H1 (cell line): ENCODE measurements around the gene CCDC197. TPM values are rescaled to one million over a fixed set of nuclear protein-coding genes. Genes with fewer than 3 reads are reported as not detected.

Source experiments
- PHF8 ChIP-seq: fragments of 200-600 bp; sonication (generic); conservative IDR thresholded peaks from 2 replicates; pipeline ENCODE4 v1.7.1; 2012; ENCODE audit warnings: low read depth, mild to moderate bottlenecking, inconsistent platforms, low read length, moderate library complexity
- polyA plus RNA-seq, 7 experiments: library from polyadenylated mRNA; depleted of rRNA in 3 of 7; stranded (reverse) in 5 of 7; unstranded in 2 of 7; fragments of >200 nt in 5 of 7; fragments of 200-250 nt in 2 of 7; gene quantifications; 1 replicate in 5 of 7; 2 replicates in 1 of 7; 4 replicates in 1 of 7; pipeline versions ENCODE4 v1.2.1 to v1.2.3, GENCODE V29; 2011 to 2013; ENCODE audit warnings: missing spikeins in 2 of 7, mixed read lengths in 2 of 7
- total RNA-seq: library from RNA; stranded (reverse); fragmentation: NEBNext Ultra II Directional; extraction: Animal tissue kit (Norgen Biotek cat#: 25700); gene quantifications from 2 replicates; pipeline ENCODE4 v1.2.1, GENCODE V29; 2021

Gene CCDC197
- total and polyA plus RNA-seq, 2 of the 8 experiments (the other 6 are each of a cell fraction or from before 2014, with no cell fraction given), result not detected

DNA sequence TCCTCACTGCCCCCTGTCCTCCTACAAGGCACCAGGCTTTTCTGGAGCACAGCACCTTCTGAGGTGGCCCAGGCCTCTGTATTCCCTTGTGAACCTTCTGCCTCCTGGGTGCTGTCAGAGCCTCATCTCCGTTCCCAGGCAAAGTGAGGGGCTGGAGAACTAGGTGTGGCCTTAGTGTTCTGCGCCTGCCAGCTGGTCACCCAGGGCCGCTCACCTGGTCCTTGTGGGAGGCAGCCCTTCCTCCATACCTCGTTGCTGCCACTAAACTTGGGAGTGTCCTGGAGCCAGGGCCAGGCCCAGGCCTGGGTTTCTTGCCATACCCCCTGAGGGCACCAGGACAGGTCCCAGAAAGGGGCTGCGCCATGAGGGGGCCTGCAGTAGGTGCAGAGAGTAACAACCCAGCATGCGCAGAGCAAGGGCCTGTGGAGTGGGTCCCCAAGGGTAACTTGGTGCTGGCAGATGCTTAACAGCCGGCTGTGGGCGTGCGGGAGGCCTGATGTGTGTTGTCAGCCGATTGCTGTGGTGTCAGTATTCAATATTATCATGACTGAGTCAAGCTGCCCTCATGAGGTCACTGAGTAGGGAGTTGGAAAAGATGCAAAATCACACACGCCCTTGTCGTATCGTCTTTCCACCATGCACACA, 46.1 kb downstream of the CCDC197 start (continued):
- TF ChIP-seq PHF8, result no peak
